ENCODE measurements around the gene CALD1. TPM values are rescaled to one million over a fixed set of nuclear protein-coding genes. Genes with fewer than 3 reads are reported as not detected.

CALD1 gene
- polyA plus RNA-seq, 2 of the 4 experiments (the other 2 are of a cell fraction): 136 to 150 TPM

DNA sequence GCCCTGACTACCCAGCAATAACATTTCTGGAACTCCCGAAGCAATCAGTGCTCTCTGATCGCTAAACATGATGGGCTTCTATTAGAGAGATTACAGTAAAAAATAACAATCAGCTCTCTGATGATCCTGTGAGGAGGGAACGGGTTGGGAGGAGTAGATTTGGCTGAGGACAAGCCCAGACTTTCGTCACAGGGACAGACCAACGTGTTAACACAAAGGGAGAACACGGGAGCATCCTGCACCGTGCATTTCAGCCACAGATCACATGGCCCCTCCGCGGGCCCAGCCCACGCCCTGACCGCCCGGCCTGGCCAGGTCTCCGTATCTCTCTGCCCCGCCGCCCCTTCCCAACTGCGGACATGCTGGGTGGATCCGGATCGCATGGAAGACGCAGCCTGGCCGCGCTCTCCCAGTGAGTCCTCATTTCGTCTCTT lies 111.8 kb downstream of the CALD1 start (continued):
- TF ChIP-seq USF2 (IDR thresholded peaks at IDR 0.05): peak; percentile 86
- TF ChIP-seq ATOH8 (CRISPR knock-in tag; IDR thresholded peaks at IDR 0.05; ENCODE audit: low read depth): no peak
- peak; percentile 81 for TF ChIP-seq MYC (IDR thresholded peaks at IDR 0.05; ENCODE audit: borderline replicate concordance, low read length)
- TF ChIP-seq CHD2 (IDR thresholded peaks at IDR 0.05; ENCODE audit: low read length, partially characterized antibody): no peak
- no peak for TF ChIP-seq FOSB (CRISPR knock-in tag; IDR thresholded peaks at IDR 0.05)
- no peak for TF ChIP-seq HOXB13 (CRISPR knock-in tag; IDR thresholded peaks at IDR 0.05; ENCODE audit: low read depth)
- TF ChIP-seq MAZ (IDR thresholded peaks at IDR 0.05; ENCODE audit: borderline replicate concordance, low read depth, low read length): no peak
- no peak for TF ChIP-seq SMC3 (IDR thresholded peaks at IDR 0.05)
- TF ChIP-seq TP53 (CRISPR knock-in tag; IDR thresholded peaks at IDR 0.05): no peak
- TF ChIP-seq CHD4 (IDR thresholded peaks at IDR 0.05; ENCODE audit: borderline replicate concordance): no peak
- TF ChIP-seq MAFK (IDR thresholded peaks at IDR 0.05; ENCODE audit: partially characterized antibody): no peak
- no peak for TF ChIP-seq CBX8 (IDR thresholded peaks at IDR 0.05)
- no peak for TF ChIP-seq JUNB (IDR thresholded peaks at IDR 0.05)
- TF ChIP-seq HOXB5 (CRISPR knock-in tag; IDR thresholded peaks at IDR 0.05): no peak
- TF ChIP-seq MAX (IDR thresholded peaks at IDR 0.05): peak; percentile 95
- no peak for TF ChIP-seq ZFP36 (IDR thresholded peaks at IDR 0.05; ENCODE audit: borderline replicate concordance, partially characterized antibody)
- 0 out of 2 replicates have a peak, but pooled peaks have one; percentile 28 for TF ChIP-seq BHLHE40 (IDR thresholded peaks at IDR 0.05; ENCODE audit: low read depth, low read length)
- no peak for TF ChIP-seq HDAC2 (IDR thresholded peaks at IDR 0.05)
- no peak for TF ChIP-seq NFE2L2 (conservative IDR thresholded peaks at IDR 0.05; ENCODE audit: low read length)
- peak; percentile 67 for TF ChIP-seq POLR2A (IDR thresholded peaks at IDR 0.05; ENCODE audit: low read length)
- no peak for TF ChIP-seq SREBF2 (IDR thresholded peaks at IDR 0.05)
- TF ChIP-seq FOXS1 (CRISPR knock-in tag; IDR thresholded peaks at IDR 0.05): no peak
- TF ChIP-seq E2F6 (IDR thresholded peaks at IDR 0.05; ENCODE audit: borderline replicate concordance, low read depth): peak; percentile 73
- TF ChIP-seq CEBPB (IDR thresholded peaks at IDR 0.05): peak in 1 of 2 experiments; percentile 49; a peak in 1 of 4 replicates
- TF ChIP-seq ELK1 (IDR thresholded peaks at IDR 0.05; ENCODE audit: low read depth, low read length): no peak
- TF ChIP-seq, protein P1, sequence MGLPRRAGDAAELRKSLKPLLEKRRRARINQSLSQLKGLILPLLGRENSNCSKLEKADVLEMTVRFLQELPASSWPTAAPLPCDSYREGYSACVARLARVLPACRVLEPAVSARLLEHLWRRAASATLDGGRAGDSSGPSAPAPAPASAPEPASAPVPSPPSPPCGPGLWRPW (IDR thresholded peaks at IDR 0.05): no peak
- TF ChIP-seq GATA3 (IDR thresholded peaks at IDR 0.05; ENCODE audit: borderline replicate concordance): peak; percentile 29; the same call in 1 of the 2 replicates
- no peak for TF ChIP-seq KDM1A (IDR thresholded peaks at IDR 0.05; ENCODE audit: low read depth)
- no peak for TF ChIP-seq RFX5 (IDR thresholded peaks at IDR 0.05)
- no peak for TF ChIP-seq NR3C1 (IDR thresholded peaks at IDR 0.05)
- TF ChIP-seq FOSL2 (IDR thresholded peaks at IDR 0.05): no peak
- no peak for TF ChIP-seq FOSL2 (CRISPR knock-in tag; IDR thresholded peaks at IDR 0.05)
- no peak for TF ChIP-seq TFCP2L1 (CRISPR knock-in tag; IDR thresholded peaks at IDR 0.05)
- TF ChIP-seq, protein P2, sequence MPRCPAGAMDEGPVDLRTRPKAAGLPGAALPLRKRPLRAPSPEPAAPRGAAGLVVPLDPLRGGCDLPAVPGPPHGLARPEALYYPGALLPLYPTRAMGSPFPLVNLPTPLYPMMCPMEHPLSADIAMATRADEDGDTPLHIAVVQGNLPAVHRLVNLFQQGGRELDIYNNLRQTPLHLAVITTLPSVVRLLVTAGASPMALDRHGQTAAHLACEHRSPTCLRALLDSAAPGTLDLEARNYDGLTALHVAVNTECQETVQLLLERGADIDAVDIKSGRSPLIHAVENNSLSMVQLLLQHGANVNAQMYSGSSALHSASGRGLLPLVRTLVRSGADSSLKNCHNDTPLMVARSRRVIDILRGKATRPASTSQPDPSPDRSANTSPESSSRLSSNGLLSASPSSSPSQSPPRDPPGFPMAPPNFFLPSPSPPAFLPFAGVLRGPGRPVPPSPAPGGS (IDR thresholded peaks at IDR 0.05): peak; percentile 32; the same call in 1 of the 3 replicates

All from A549 (cell line).